ENCODE data around the gene NUAK1. TPM values are rescaled to one million over a fixed set of nuclear protein-coding genes. Genes with fewer than 3 reads are reported as not detected.

NUAK1 gene
- total RNA-seq, 4 donors from 2014 or later: 7.1 to 19.8 (median 10.7) TPM

- no peaks in the 10 kb centered on the region for H3K36me3 ChIP-seq
- intact Hi-C loops (cut with DNase I): loop anchor here (2.0 kb wide), 1 partner anchor 430 kb away; no protein-coding TSS in a partner anchor
- no peak for DNase-seq (ENCODE audit: extremely low spot score)
- H3K27ac ChIP-seq (replicated peaks in 1 of 4): peak overlapping the region in 2 of 4 donors; percentile 5
- peaks cover 58 to 75% (median 68%) of the 10 kb centered on the region in 4 donors for H3K4me1 ChIP-seq
- 44% methylated on average over 3 of the region's 3 CpGs for WGBS
- H3K27me3 ChIP-seq: peaks cover 0 to 9% (median 0%) of the 10 kb centered on the region in 4 donors
- no peak for TF ChIP-seq POLR2A (IDR thresholded peaks at IDR 0.05; ENCODE audit: low read depth)
- no peaks in the 10 kb centered on the region for H3K9me3 ChIP-seq
- H3K4me3 ChIP-seq: peak overlapping the region in 3 of 4 donors; percentile 73 to 82 (median 79)
Measured at GRCh38 chr12:106134294-106134949, 4.3 kb downstream of the NUAK1 start.

DNA sequence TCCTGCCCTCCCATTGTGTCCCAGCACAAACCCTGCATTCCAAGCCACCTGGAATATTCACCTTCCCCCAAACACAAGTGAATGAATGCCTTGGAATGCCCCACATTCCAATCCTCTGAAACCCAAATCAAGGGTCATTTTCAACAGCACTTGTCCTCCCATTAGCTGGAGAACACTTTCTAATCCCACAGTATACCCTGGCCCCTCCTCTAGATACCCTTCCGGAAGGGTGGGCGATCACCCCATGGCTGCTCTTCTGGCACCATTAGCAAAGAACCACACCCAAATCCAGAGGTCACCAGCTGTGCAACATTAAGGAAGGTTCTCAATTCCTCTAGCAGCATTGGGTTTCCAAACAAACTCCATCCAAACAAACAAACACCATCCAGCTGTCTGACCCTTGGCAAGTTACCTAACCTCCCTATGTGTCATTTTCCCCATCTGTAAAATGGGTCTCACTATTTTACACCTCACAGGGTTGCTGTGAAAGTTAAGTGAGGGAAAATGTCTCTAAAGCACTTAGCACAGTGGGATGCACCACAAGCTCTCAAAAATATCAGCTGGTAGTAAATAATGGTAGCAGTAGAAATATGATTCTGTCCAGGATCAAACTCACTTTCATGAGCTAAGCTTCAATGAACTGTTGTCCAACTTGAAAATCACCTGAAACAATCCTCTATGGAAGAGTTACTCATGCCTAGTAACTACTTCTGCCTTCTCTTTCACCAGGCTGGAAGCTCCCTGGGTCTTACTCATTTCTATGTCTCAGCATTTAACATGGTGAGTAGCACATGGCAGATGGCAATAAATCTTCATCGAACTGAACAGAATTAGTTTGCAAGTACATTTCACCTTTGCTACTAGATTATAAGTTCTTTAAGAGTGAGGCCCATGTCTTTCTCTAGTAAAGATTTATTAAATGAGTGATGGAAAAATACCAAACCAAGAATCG is 5.3 kb downstream of the NUAK1 start:
- H3K27ac ChIP-seq (replicated peaks in 1 of 4): no peak overlapping the region
- peaks cover 60 to 69% (median 68%) of the 10 kb centered on the region in 4 donors for H3K4me1 ChIP-seq
- H3K36me3 ChIP-seq: no peaks in the 10 kb centered on the region
- intact Hi-C loops (cut with DNase I): loop anchor here (2.0 kb wide), 1 partner anchor 429 kb away; no protein-coding TSS in a partner anchor
- TF ChIP-seq CTCF (IDR thresholded peaks at IDR 0.05) (no peak), POLR2A (IDR thresholded peaks at IDR 0.05; ENCODE audit: low read depth) (no peak), EP300 (IDR thresholded peaks at IDR 0.05) (no peak), POLR2AphosphoS5 (IDR thresholded peaks at IDR 0.05) (no peak)
- H3K4me3 ChIP-seq: no peak overlapping the region
- DNase-seq (ENCODE audit: extremely low spot score): no peak
- WGBS: 89% methylated on average over 4 of the region's 4 CpGs
- H3K27me3 ChIP-seq: peaks cover 0 to 3% (median 0%) of the 10 kb centered on the region in 4 donors
- H3K9me3 ChIP-seq: no peaks in the 10 kb centered on the region

- intact Hi-C loops (cut with DNase I): no loop called here
Measured at GRCh38 chr12:106132175-106133135, 6.3 kb downstream of the NUAK1 start.

DNA sequence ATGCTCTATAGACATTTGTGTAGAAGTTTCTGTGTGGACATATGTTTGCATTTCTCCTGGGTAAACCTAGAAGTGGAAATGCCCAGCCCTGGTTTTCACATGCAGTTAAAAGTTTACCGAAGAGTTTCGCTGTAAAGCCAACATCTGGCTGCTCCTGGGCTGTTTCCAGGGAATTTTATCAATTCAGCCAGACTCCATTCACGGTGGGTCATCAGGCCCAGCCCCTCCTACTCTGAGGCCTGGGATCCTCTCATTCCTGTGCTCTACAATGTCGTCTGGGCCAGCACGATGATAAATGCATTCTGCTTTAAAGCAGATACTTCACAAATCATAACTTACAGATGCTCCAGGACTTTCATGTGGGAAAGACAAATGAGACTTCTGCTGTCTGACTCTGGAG is 7.1 kb downstream of the NUAK1 start:
- Histone ChIP-seq H3K4me1 (peaks cover 57 to 86% (median 70%) of the 10 kb centered on the region in 4 donors), H3K36me3 (no peaks in the 10 kb centered on the region), H3K4me3 (no peak overlapping the region), H3K27ac (replicated peaks in 1 of 4) (peak overlapping the region in 1 of 4 donors; percentile 15), H3K27me3 (no peaks in the 10 kb centered on the region), H3K9me3 (no peaks in the 10 kb centered on the region)
- TF ChIP-seq EP300 (IDR thresholded peaks at IDR 0.05) (no peak), POLR2AphosphoS5 (IDR thresholded peaks at IDR 0.05) (no peak), POLR2A (IDR thresholded peaks at IDR 0.05; ENCODE audit: low read depth) (no peak), CTCF (IDR thresholded peaks at IDR 0.05) (no peak)
- intact Hi-C loops (cut with DNase I): no loop called here
- WGBS: 46% methylated on average over 5 of the region's 5 CpGs
- no peak for DNase-seq (ENCODE audit: extremely low spot score)

More at GRCh38 chr12:106132175-106133135, 6.3 kb downstream of the NUAK1 start:
- Histone ChIP-seq H3K4me1 (peaks cover 51 to 78% (median 66%) of the 10 kb centered on the region in 4 donors), H3K4me3 (no peak overlapping the region), H3K27me3 (no peaks in the 10 kb centered on the region), H3K36me3 (no peaks in the 10 kb centered on the region), H3K27ac (replicated peaks in 1 of 4) (peak overlapping the region in 2 of 4 donors; percentile 8 to 15), H3K9me3 (no peaks in the 10 kb centered on the region)
- WGBS: 77% methylated on average over 7 of the region's 7 CpGs
- DNase-seq (ENCODE audit: extremely low spot score): no peak
- no peak for TF ChIP-seq POLR2AphosphoS5 (IDR thresholded peaks at IDR 0.05)
- no peak for TF ChIP-seq POLR2A (IDR thresholded peaks at IDR 0.05; ENCODE audit: low read depth)
- no peak for TF ChIP-seq EP300 (IDR thresholded peaks at IDR 0.05)
- no peak for TF ChIP-seq CTCF (IDR thresholded peaks at IDR 0.05)
